Activated CD8-positive, alpha-beta memory T cell treated with anti-CD3 and anti-CD28 coated beads, Interleukin-2, amount 50 U/mL, for 4 hours (primary cell): ENCODE data around the gene SETD5.
A peak's percentile ranks its signal among the peaks of the same experiment; 100 is the strongest.
"Not testable (repeated sequence)": the region's sequence is repeated elsewhere in the genome, so short reads cannot be mapped to it uniquely, and the experiment has no call there.

Experiments used
- DNase-seq: peaks from one replicate; pipeline ENCODE4 v3.0.0-alpha.2; 2020

The SETD5 gene

GRCh38 chr3:9473496-9474065 is 76.2 kb downstream of the SETD5 start:
- no peak for DNase-seq

DNA sequence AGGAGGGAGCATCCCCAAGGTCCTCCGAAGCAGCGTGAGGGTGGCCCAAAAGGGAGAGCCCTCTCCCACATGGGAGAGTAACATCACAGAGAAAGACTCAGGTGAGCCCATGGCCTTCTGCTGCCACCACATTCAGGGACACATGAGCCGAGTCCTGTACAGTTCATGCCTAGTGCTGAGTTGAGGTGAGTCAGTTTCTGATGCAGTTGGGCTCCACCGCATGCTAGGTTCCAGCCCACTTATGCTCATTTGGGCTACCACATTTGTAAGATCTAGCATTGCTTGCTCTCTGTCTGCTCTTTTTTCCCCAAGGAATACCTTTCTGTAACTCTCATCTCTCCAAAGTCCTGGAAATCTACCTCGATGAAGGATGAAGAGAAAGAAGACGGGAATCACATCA is 77.1 kb downstream of the SETD5 start:
- DNase-seq: no peak

- no peak for DNase-seq
Observed at GRCh38 chr3:9476935-9477334, 79.5 kb downstream of the SETD5 start.

- no peak for DNase-seq
Observed at GRCh38 chr3:9480265-9480664, 82.8 kb downstream of the SETD5 start.

DNA sequence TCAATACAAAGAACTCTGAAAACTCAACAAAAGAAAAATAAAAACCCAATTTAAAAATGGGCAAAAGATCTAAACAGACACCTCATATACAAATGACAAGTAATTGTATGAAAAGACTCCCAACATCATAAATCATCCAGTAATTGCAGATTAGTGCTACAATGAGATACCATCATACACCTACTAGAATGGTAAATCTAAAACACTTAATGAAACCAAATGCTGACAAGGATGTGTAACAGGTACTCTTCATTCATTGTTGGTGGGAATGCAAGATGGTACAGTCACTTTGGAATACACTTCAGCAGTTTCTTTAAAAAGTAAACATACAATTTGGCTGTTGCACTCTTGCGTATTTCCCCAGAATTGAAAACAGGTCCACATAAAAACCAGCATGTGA is 87.8 kb downstream of the SETD5 start:
- DNase-seq: no peak

DNA sequence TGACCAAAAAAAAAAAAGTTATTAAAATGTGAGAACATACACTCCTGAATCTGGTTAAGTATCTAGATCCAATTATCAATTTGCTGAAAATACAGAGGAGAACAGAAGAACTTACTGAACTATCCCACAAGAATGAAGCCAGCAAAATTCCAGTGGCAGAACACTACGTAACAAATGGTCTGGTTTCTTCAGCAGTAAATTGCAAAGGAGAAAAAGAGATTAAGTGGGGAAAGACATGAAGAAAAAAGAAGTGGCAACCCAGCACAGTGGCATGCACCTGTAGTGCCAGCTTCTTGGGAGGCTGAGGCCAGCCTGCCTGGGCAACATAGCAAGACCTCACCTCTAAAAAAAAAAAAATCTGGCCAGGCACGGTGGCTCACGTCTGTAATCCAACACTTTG is 94.1 kb downstream of the SETD5 start:
- no peak for DNase-seq

DNA sequence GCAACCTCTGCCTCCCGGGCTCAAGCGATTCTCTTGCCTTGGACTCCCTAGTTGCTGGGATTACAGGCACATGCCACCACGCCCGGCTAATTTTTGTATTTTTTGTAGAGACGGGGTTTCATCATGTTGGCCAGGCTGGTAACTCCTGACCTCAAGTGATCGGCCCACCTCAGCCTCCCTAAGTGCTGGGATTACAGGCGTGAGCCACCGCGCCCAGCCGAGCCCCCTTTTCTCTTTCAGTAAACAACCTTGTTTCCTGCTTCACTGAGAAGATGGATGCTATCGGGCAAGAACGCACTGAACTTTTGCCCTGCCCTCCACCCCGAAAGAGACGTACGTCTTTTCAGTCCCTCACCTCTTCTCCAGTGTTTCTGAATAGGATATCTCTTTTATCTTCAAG is 96.6 kb downstream of the SETD5 start:
- DNase-seq: not testable (repeated sequence)

DNA sequence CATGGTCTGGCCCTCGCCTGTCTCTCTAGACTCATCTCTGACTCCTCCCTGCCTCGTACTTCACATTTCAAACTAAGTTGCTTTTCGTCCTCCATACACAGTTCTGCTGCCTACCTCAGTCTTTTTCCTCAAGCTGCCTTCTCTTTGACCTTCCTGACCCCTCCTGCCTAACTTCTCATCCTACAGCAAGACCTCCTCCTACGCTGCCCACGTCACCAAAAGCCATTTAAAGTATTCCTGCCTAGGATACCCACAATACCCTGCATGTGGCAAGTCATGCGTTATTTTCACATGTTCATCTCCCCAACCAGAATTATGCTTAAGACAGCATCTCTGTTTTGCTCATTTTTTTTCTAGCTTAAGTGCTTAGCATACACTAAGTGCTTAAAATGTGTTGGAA is 99.5 kb downstream of the SETD5 start:
- no peak for DNase-seq

GRCh38 chr3:9497821-9498565 is 100.6 kb downstream of the SETD5 start:
- no peak for DNase-seq

GRCh38 chr3:9498781-9499180 is 101.4 kb downstream of the SETD5 start:
- no peak for DNase-seq

- DNase-seq: no peak
Observed at GRCh38 chr3:9499455-9500107, 102.2 kb downstream of the SETD5 start.

GRCh38 chr3:9500108-9501050 is 103.0 kb downstream of the SETD5 start:
- DNase-seq: peak; percentile 51

- no peak for DNase-seq
Observed at GRCh38 chr3:9501226-9501625, 103.8 kb downstream of the SETD5 start.

- peak; percentile 68 for DNase-seq
Observed at GRCh38 chr3:9503283-9503682, 105.9 kb downstream of the SETD5 start.

- no peak for DNase-seq
Observed at GRCh38 chr3:9507586-9508578, 110.5 kb downstream of the SETD5 start.

DNA sequence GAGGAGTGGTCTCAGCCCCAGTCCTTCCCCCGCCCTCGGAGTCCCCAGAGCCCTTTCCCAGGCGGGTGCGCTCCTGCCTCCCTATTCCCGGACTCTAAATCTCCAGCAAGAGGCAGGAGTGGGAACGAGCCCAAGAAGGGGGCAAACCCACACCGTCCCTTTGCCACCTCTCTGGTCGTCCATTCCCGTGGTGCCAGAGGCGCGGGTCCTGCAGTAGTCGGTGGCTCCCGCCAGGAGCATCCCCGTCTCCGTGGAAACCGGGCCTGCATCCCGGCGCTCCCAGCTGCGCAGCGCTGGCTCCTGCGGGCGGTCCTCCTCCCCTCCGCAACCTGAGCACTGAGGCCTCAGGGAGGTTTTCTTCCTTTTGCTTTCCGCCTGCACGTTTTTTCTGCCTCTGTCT is 111.4 kb downstream of the SETD5 start:
- no peak for DNase-seq

- no peak for DNase-seq
Observed at GRCh38 chr3:9512456-9513045, 115.1 kb downstream of the SETD5 start.

DNA sequence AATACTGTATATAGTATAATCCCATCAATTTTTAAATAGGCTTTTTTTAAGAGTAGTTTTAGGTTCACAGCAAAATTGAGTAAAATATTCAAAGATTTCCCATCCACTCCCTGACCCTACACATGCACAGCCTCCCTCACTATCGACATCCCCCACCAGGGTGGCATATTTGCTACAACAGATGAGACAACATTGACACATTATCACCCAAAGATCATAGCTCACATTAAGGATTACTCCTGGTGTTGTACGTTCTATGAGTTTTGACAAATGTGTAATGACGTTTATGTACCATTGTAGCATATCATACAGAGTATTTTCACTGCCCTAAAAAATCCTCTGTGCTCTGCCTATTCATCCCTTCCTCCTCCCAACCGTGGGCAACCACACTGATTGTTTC is 116.9 kb downstream of the SETD5 start:
- no peak for DNase-seq

DNA sequence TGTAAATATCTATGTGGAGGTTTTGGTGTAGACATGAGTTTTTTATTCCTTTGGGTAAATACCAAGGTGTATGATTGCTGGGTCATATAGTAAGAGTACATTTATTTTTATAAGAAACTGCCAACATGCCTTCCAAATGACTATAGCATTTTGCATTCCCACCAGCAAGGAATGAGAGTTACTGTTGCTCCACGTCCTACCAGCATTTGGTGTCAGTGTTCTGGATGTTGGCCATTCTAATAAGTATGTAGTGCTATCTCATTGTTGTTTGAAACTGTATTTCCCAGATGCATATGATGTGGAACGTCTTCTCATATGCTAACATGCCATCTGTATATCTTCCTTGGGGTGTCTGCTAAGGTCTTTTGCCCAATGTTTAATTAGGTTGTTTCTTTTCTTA is 117.5 kb downstream of the SETD5 start:
- no peak for DNase-seq

- DNase-seq: no peak
Observed at GRCh38 chr3:9525078-9525477, 127.7 kb downstream of the SETD5 start.
